Measurements from ENCODE around the gene OTUB2.

- no peak for TF ChIP-seq CTCF (IDR thresholded peaks at IDR 0.05; ENCODE audit: low read depth, low read length, poor library complexity, severe bottlenecking)
- TF ChIP-seq EZH2phosphoT487 (IDR thresholded peaks at IDR 0.05; ENCODE audit: borderline replicate concordance, low read length), result no peak
Measured at GRCh38 chr14:94014382-94014781, 11.8 kb upstream of the OTUB2 start.
